ENCODE results near the gene ICA1L.

The ICA1L gene

GRCh38 chr2:202736826-202737225 lies 134.7 kb downstream of the ICA1L start:
- DNase-seq (ENCODE audit: low spot score): no peak

DNA sequence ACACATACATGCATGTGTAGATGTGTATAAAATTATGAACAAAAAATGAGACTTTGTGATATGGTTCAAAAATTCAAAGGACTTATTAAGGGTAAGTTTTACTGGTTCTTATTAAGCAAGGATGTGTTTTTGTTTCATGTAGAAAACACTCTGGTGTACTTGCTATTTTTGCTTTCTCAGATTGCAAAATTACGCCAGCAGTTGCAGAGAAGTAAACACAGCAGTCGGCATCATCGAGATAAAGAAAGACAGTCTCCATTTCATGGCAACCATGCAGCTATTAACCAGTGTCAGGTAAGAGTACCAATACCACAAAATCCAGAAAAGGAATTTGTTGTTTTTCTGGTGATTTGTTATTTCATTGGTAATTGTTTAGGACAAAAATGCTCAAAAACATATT lies 145.5 kb downstream of the ICA1L start:
- no peak for DNase-seq (ENCODE audit: low spot score)

DNA sequence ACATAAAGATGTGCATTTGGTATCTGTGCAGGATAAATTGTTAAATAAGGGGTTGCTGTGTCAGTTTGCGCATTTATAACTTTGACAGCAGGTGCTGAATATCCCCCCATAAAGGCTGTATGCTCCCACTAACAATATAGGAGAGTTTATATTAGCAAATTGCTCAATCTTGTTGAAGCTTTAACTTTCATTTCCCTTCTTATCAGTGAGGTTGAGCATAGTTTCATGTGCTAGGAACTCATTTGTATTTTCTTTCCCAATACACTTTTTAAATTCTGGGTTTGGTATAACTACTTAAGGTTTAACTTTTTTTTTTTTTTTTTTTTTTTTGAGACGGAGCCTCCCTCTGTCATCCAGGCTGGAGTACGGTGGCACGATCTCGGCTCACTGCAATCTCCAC lies 147.8 kb downstream of the ICA1L start:
- no peak for DNase-seq (ENCODE audit: low spot score)
